ENCODE results near the gene SLC25A41.

SLC25A41 gene

DNA sequence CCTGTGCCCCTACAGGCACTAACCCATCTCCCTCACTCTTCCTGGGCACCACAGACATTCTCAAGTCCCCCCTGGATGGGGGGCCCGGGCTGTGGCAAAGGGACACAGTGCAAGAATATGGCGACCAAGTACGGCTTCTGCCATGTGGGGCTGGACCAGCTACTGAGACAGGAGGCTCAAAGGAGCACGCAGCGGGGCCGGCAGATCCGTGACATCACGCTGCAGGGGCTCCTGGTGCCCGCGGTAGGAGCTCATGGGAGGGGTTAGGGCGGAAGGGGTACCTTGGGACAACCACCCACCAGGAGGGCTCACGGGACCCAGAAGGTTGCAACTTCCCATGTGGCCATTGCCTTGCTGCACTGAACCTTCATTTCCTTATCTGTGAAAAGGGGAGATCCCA lies 37.3 kb downstream of the SLC25A41 start:
- DNase-seq (ENCODE audit: low read depth): no peak
- TF ChIP-seq, protein P1, sequence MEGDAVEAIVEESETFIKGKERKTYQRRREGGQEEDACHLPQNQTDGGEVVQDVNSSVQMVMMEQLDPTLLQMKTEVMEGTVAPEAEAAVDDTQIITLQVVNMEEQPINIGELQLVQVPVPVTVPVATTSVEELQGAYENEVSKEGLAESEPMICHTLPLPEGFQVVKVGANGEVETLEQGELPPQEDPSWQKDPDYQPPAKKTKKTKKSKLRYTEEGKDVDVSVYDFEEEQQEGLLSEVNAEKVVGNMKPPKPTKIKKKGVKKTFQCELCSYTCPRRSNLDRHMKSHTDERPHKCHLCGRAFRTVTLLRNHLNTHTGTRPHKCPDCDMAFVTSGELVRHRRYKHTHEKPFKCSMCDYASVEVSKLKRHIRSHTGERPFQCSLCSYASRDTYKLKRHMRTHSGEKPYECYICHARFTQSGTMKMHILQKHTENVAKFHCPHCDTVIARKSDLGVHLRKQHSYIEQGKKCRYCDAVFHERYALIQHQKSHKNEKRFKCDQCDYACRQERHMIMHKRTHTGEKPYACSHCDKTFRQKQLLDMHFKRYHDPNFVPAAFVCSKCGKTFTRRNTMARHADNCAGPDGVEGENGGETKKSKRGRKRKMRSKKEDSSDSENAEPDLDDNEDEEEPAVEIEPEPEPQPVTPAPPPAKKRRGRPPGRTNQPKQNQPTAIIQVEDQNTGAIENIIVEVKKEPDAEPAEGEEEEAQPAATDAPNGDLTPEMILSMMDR (IDR thresholded peaks at IDR 0.05; ENCODE audit: low read depth, low read length): no peak
- no peak for TF ChIP-seq MYC (IDR thresholded peaks at IDR 0.05; ENCODE audit: low read depth, low read length)
- TF ChIP-seq POLR2A (IDR thresholded peaks at IDR 0.05; ENCODE audit: extremely low read depth, insufficient read length): no peak
- TF ChIP-seq, protein P2, sequence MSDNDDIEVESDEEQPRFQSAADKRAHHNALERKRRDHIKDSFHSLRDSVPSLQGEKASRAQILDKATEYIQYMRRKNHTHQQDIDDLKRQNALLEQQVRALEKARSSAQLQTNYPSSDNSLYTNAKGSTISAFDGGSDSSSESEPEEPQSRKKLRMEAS (IDR thresholded peaks at IDR 0.05; ENCODE audit: low read depth, low read length): no peak
- H3K4me3 ChIP-seq (ENCODE audit: low read depth, low read length): no peak overlapping the region

DNA sequence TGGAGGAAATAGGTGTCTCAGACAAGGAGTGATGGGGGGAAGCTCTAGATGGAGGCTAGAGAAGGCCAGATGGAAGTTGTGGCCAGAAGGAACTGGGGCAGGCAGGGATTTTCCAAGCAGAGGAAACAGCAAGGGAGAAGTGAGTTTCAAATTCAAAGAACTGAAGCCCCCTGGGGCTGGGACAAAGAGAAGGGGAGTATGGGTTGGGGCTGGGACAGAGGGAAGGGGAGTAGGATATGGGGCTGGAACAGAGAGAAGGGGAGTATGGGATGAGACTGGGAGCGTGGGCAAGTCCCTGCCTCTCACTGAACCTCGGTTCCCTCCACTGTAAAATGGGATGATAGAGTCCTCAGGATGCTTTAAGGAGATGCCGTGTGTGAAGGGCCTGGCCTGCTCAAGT lies 38.7 kb downstream of the SLC25A41 start:
- no peak for TF ChIP-seq POLR2A (IDR thresholded peaks at IDR 0.05; ENCODE audit: extremely low read depth, insufficient read length)
- TF ChIP-seq, protein P1 (IDR thresholded peaks at IDR 0.05; ENCODE audit: low read depth, low read length): no peak
- DNase-seq (ENCODE audit: low read depth): no peak
- H3K4me3 ChIP-seq (ENCODE audit: low read depth, low read length): no peak overlapping the region

DNA sequence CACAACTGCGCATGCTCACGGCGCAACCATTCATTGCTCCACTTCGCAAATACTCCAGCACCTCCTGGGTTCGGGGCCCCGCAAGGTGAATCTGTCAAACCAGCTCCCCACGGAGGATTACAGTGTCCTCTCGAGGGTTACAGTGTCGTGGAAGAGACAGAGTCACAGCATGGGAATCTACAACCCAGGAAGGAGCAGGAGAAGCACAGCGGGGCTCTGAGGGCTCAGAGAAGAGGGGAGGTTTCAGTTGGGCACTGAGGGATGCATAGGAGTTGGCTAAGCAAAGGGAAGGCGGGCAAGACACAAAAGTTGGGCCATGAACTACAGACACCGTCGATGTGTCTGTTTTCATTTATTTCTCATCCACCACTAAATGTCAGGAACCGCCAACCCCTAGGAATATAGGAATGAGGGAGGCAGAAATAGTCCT lies 39.6 kb downstream of the SLC25A41 start:
- DNase-seq (ENCODE audit: low read depth): no peak
- no peak for TF ChIP-seq MYC (IDR thresholded peaks at IDR 0.05; ENCODE audit: low read depth, low read length)
- TF ChIP-seq, protein P1 (IDR thresholded peaks at IDR 0.05; ENCODE audit: low read depth, low read length): no peak
- peak overlapping the region; percentile 82 for H3K4me3 ChIP-seq (ENCODE audit: low read depth, low read length)

DNA sequence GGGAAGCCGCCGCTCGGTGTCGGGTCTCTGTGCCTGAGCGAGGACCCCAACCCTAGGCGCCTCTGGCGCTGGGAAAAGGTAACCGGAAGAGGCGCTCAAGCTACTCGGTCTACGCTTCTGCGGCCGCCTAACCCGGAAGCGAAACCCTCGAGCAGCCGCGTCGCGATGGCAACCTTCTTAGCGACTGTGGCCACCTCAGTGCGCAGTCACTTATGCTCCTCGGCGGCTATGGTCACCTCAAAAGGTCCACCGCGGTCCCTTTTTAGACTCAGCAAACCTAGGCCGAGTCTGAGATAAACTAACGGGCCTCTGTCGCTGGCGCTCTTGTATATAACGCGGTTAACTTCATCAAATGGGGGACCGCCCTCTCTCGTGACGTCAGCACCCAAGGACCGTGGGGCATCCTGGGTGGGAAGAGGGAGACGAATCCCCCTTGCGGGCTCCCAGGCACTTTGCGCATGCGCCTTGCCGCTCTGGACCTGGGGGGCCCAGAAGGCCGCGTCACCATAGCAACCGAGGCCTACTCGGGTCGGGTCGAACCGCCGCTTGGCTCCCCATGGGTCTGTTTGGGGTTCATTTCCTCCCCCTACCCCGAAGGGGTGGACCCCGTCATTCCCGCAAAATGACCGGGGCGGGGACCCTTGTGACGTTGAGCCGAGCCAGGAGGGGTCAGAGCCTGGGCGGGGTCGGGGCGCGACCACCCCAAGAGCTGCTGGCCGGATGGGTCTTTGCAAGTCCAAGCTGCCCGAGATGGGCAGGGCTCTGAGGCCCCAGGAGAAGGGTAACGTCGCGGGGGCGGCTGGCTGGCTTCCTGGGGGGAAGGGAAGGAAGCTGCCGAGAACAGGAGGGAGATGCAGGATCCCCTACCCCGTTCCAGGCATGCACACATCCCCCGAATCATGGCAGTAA lies 40.2 kb downstream of the SLC25A41 start, which contains the start of gene GTF2F1:
Gene GTF2F1 (minus strand): TSS at position 91 of the 909 bp plus-strand sequence. CDS start 169 bp downstream, outside the sequence.
- TF ChIP-seq, protein P1 (IDR thresholded peaks at IDR 0.05; ENCODE audit: low read depth, low read length): no peak
- TF ChIP-seq, protein P2 (IDR thresholded peaks at IDR 0.05; ENCODE audit: low read depth, low read length): peak; percentile 79
- peak; percentile 75 for TF ChIP-seq MYC (IDR thresholded peaks at IDR 0.05; ENCODE audit: low read depth, low read length)
- peak; percentile 43 for TF ChIP-seq POLR2A (IDR thresholded peaks at IDR 0.05; ENCODE audit: extremely low read depth, insufficient read length)
- H3K4me3 ChIP-seq (ENCODE audit: low read depth, low read length): peak within 1 kb of the TSS; percentile 82
- DNase-seq (ENCODE audit: low read depth): peak; percentile 90

DNA sequence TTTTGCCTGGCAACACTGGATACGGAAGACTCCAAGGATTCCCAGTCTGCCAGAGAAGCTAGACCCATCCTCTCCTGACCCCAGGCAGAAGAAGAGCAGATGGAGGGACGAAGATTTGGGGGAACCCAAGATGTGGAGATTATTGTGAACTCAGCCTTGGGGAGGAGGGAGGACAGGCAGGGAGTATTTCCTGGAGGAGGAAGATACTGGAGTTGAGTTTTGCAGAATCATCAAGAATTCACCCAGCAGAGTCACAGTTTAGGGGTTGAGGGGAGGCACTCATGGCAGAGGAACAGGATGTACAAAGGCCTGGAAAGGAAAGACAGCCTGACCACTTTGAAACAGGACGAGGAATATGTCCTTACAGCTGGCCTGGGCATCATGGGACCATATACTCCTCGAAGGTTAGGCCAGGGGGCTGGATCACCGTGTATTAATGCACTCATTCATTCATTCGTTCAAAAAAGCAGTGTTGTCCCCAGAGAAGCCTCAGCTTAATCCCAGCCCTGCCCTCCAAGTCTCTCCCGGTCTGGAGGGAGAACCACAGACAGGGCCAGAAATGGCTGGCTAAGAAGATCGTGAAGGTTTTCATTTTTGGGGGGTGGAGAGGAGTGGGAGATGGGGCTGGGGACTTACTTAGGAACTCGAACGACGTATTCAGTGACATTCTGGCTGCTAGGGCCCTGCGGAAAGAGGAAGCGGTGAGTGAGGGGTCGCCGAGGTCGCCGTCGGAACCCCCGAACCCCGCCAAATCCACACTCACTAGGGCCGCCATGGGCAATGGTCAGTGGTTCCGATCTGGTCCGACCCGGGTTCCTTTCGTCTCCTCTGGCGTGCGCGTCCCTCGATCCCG lies 41.1 kb downstream of the SLC25A41 start:
- no peak for DNase-seq (ENCODE audit: low read depth)
- peak overlapping the region; percentile 82 for H3K4me3 ChIP-seq (ENCODE audit: low read depth, low read length)
- no peak for TF ChIP-seq POLR2A (IDR thresholded peaks at IDR 0.05; ENCODE audit: extremely low read depth, insufficient read length)
- TF ChIP-seq, protein P2 (IDR thresholded peaks at IDR 0.05; ENCODE audit: low read depth, low read length): no peak
- no peak for TF ChIP-seq MYC (IDR thresholded peaks at IDR 0.05; ENCODE audit: low read depth, low read length)
- TF ChIP-seq, protein P1 (IDR thresholded peaks at IDR 0.05; ENCODE audit: low read depth, low read length): no peak

Measured in NB4 (cell line).